Cardiac muscle cell (in vitro differentiated cells and primary cell): Measurements from ENCODE around the gene MYRF. TPM values are rescaled to one million over a fixed set of nuclear protein-coding genes. Genes with fewer than 3 reads are reported as not detected.

Experiments used
- DNase-seq, 2 donors: peaks; one replicate each; pipeline versions ENCODE4 v3.0.0 to v3.0.0-alpha.2; 2010 to 2017; ENCODE audit warnings: low read depth in 1 of 2, low spot score in 1 of 2
- H3K27ac ChIP-seq: fragments of 200-600 bp; sonication (generic); 2 replicates; pipeline ENCODE4 v1.5.1; 2016
- H3K27me3 ChIP-seq: fragments of 200-600 bp; sonication (generic); 2 replicates; pipeline ENCODE4 v1.6.0; 2016; ENCODE audit warnings: control low read depth
- H3K36me3 ChIP-seq: fragments of 200-600 bp; sonication (generic); 2 replicates; pipeline ENCODE4 v1.5.1; 2016; ENCODE audit warnings: control low read depth
- H3K4me1 ChIP-seq: fragments of 200-600 bp; sonication (generic); 2 replicates; pipeline ENCODE4 v1.8.1; 2017; ENCODE audit warnings: low read depth, mild to moderate bottlenecking, mixed run types
- H3K4me3 ChIP-seq: fragments of 200-600 bp; sonication (generic); 2 replicates; pipeline ENCODE4 v1.5.1; 2016; ENCODE audit warnings: mild to moderate bottlenecking
- H3K9me3 ChIP-seq: fragments of 200-600 bp; sonication (generic); 2 replicates; pipeline ENCODE4 v1.5.1; 2017; ENCODE audit warnings: low read depth, mild to moderate bottlenecking, control low read depth
- polyA plus RNA-seq: library from polyadenylated mRNA; unstranded; fragments of >200 nt; fragmentation: Nextera tagmentation; extraction: Ambion mirVana; gene quantifications from 2 replicates; pipeline ENCODE4 v1.2.1, GENCODE V29; 2016
- total RNA-seq: library from RNA; depleted of rRNA; stranded (reverse); fragments of >200 nt; gene quantifications from 2 replicates; pipeline ENCODE4 v1.2.3, GENCODE V29; 2016
- TF ChIP-seq, protein P1 (sequence below): IDR thresholded peaks from 2 replicates; pipeline ENCODE4 v1.5.1; 2012; ENCODE audit warnings: low read depth, mild to moderate bottlenecking, low read length

Gene MYRF
- total RNA-seq, result 48.0 and 56.9 TPM in 2 replicates
- 29.3 and 41.2 TPM in 2 replicates for polyA plus RNA-seq

DNA sequence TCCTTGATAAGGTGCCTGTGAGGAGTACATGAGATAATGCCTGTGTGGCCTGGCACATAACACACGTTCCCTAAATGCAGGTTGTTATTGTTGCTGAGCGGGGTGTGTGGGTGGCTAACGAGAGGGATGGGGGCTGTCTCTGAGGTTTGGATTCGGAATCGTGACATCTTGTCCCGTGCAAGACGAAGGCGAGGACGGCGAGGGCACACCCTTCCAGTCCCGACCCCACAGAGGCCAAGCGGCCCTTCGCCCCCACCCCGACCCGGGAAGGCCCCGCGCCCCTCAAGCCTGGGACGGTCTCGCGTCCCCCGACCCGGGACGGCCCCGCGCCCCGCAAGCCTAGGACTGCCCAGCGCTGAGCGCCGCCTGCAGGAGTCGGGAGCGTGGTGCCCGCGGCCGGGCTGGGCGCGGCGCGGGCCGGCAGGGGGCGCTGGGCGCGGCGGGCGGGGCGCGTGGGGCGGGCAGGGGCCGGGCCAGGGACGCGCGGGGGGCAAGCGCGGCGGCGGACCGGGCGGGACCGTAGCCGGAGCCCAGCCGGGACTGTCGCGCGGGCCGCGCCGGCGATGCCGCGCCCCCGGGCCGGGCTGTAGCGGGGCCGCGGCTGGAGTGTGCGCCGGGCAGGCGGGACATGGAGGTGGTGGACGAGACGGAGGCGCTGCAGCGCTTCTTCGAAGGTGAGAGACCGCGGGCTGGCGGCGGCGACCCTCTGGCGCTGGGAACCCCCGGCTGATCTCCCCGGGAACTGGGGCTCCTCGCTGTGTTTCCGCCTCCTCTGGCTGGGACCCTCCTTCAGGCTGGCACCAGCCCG lies at the start of gene MYRF:
Gene MYRF, plus strand, starts transcription at position 520 of the 808 bp plus-strand sequence. Its CDS starts 109 bp downstream, at position 629.
- Histone ChIP-seq H3K4me3 (peak within 1 kb of the TSS; percentile 69), H3K36me3 (no peaks in the 10 kb centered on the region), H3K27ac (peak within 1 kb of the TSS; percentile 85), H3K27me3 (no peaks in the 10 kb centered on the region), H3K9me3 (no peaks in the 10 kb centered on the region), H3K4me1 (peaks cover 36% of the 10 kb centered on the region)
- peak; percentile 58 to 83 for DNase-seq
- TF ChIP-seq, protein P1, sequence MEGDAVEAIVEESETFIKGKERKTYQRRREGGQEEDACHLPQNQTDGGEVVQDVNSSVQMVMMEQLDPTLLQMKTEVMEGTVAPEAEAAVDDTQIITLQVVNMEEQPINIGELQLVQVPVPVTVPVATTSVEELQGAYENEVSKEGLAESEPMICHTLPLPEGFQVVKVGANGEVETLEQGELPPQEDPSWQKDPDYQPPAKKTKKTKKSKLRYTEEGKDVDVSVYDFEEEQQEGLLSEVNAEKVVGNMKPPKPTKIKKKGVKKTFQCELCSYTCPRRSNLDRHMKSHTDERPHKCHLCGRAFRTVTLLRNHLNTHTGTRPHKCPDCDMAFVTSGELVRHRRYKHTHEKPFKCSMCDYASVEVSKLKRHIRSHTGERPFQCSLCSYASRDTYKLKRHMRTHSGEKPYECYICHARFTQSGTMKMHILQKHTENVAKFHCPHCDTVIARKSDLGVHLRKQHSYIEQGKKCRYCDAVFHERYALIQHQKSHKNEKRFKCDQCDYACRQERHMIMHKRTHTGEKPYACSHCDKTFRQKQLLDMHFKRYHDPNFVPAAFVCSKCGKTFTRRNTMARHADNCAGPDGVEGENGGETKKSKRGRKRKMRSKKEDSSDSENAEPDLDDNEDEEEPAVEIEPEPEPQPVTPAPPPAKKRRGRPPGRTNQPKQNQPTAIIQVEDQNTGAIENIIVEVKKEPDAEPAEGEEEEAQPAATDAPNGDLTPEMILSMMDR, result peak; percentile 47

GRCh38 chr11:61702701-61703312 lies 49.6 kb upstream of the MYRF start:
- Histone ChIP-seq H3K9me3 (no peaks in the 10 kb centered on the region), H3K4me3 (no peak overlapping the region), H3K27ac (no peak overlapping the region), H3K27me3 (no peaks in the 10 kb centered on the region), H3K4me1 (peaks cover 26% of the 10 kb centered on the region), H3K36me3 (no peaks in the 10 kb centered on the region)
- TF ChIP-seq, protein P1, result no peak
- DNase-seq, result no peak

GRCh38 chr11:61704838-61705237 lies 47.6 kb upstream of the MYRF start:
- H3K4me3 ChIP-seq, result no peak overlapping the region
- H3K27me3 ChIP-seq, result no peaks in the 10 kb centered on the region
- no peaks in the 10 kb centered on the region for H3K36me3 ChIP-seq
- H3K27ac ChIP-seq, result no peak overlapping the region
- TF ChIP-seq, protein P1, result no peak
- H3K4me1 ChIP-seq, result peaks cover 25% of the 10 kb centered on the region
- no peaks in the 10 kb centered on the region for H3K9me3 ChIP-seq
- DNase-seq, result no peak

DNA sequence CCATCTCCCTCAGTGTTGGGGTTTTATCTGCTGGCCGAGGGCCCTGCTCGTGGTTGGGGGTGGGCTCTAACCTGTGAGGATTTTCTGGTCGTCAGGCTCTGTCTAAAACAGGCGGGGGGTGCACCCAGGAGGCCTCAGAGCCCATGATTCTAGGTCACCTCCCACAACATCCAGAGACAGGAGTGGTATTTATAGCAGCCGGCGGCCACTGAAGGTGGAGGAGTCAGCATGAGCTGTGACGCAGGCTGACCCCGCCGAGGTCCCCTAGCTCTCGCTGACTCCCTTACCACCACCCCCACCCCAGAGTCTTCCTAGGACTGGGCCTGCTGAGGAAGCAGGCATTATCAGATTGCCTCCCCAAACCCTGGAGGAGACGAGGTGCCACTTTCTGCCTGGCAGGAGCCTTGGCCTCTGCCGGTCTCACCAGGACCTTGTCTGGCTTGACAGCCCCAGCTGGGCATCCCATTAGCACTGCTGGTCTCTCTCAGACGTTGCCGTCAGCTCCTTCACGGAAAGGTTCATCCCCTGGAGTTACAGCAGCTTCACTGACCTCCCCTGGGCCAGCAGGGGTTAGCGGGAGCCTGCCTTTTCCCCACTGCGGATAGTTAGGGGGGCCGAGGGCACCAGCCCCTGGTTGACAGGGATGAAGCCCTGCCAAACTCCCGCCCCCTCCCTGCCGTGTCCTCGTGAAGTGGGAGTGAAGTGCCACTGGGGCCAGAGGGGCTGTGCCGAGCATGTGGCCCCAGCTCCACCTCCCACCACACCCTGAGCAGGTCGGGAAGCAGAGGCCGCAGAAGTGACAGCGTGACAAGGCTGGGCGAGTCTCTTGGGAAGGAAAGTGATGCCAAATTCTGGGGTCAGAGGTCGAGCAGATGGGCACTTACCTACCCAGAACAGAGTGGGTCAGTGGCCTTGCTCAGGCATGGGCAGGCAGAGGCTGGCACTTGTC lies 45.7 kb upstream of the MYRF start:
- TF ChIP-seq, protein P1, result no peak
- H3K4me3 ChIP-seq, result no peak overlapping the region
- H3K27ac ChIP-seq, result peak overlapping the region; percentile 16
- no peaks in the 10 kb centered on the region for H3K36me3 ChIP-seq
- H3K27me3 ChIP-seq, result no peaks in the 10 kb centered on the region
- H3K4me1 ChIP-seq, result peaks cover 17% of the 10 kb centered on the region
- H3K9me3 ChIP-seq, result no peaks in the 10 kb centered on the region
- peak in 1 of 2 donors; percentile 46 for DNase-seq

DNA sequence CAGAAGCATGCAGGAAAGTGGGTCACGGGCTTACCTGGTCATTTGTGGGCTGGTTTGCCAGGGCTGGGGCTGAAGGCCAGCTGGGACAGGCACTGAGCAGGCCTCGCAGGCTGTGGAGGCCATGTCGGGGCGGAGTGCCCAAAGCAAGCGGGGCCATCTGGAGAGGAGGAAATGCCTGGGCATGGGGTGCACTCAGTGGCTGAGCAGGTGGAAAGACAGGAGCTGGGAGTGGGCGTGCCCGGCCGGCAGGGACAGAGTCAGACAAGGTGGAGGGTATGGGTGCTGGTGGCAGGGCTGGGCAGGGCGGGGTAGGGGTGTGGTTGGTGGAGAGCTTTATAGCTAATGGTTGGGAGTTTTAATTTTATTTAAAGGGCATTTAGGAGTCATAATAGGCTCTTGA lies 44.9 kb upstream of the MYRF start:
- Histone ChIP-seq H3K9me3 (no peaks in the 10 kb centered on the region), H3K27me3 (no peaks in the 10 kb centered on the region), H3K36me3 (no peaks in the 10 kb centered on the region), H3K4me1 (peaks cover 20% of the 10 kb centered on the region), H3K27ac (no peak overlapping the region), H3K4me3 (no peak overlapping the region)
- DNase-seq, result no peak
- TF ChIP-seq, protein P1, result no peak
